SK-N-SH (cell line): ENCODE measurements around the gene UCHL5.

ENCODE experiments used
- CHD2 ChIP-seq: fragments of 150-350 bp; IDR thresholded peaks from 2 replicates; pipeline ENCODE4 v1.6.1; 2018; ENCODE audit warnings: low read length; ENCODE audit not compliant: partially characterized antibody
- CTCF ChIP-seq: fragments of 200-600 bp; sonication (generic); IDR thresholded peaks from 2 replicates; pipeline ENCODE4 v1.6.1; 2017; ENCODE audit warnings: antibody characterized with exemption, mild to moderate bottlenecking, moderate library complexity
- EZH2phosphoT487 ChIP-seq: fragments of 200-600 bp; sonication (generic); IDR thresholded peaks from 2 replicates; pipeline ENCODE4 v1.6.1; 2017; ENCODE audit warnings: low read depth, mixed run types, mild to moderate bottlenecking, antibody characterized with exemption, moderate library complexity, borderline replicate concordance
- FOXM1 ChIP-seq: IDR thresholded peaks from 2 replicates; pipeline ENCODE4 v1.4.0; 2012; ENCODE audit warnings: low read depth, mild to moderate bottlenecking
- GABPA ChIP-seq: IDR thresholded peaks from 2 replicates; pipeline ENCODE4 v1.4.0; 2012; ENCODE audit warnings: low read depth, mild to moderate bottlenecking
- GATA2 ChIP-seq: sonication (generic); formaldehyde crosslinking; IDR thresholded peaks from 2 replicates; pipeline ENCODE4 v1.5.0; 2020; ENCODE audit warnings: mild to moderate bottlenecking, missing genetic modification reagents
- IRF3 ChIP-seq: fragments of 150-350 bp; IDR thresholded peaks from 2 replicates; pipeline ENCODE4 v1.6.1; 2016; ENCODE audit warnings: mild to moderate bottlenecking, low read depth, low read length
- MAX ChIP-seq: IDR thresholded peaks from 2 replicates; pipeline ENCODE4 v1.4.0; 2012; ENCODE audit warnings: low read depth
- POLR2AphosphoS5 ChIP-seq: IDR thresholded peaks from 2 replicates; pipeline ENCODE4 v1.6.1; 2012; ENCODE audit warnings: low read depth, low read length
- RAD21 ChIP-seq: IDR thresholded peaks from 2 replicates; pipeline ENCODE4 v1.6.1; 2012; ENCODE audit warnings: mild to moderate bottlenecking, low read length
- REST ChIP-seq: IDR thresholded peaks from 2 replicates; pipeline ENCODE4 v1.6.1; 2012; ENCODE audit warnings: mild to moderate bottlenecking, low read depth, low read length, moderate library complexity
- TAF1 ChIP-seq: IDR thresholded peaks from 2 replicates; pipeline ENCODE4 v1.6.1; 2012; ENCODE audit warnings: low read depth, mild to moderate bottlenecking, low read length, moderate library complexity, borderline replicate concordance
- TEAD4 ChIP-seq: IDR thresholded peaks from 2 replicates; pipeline ENCODE4 v1.4.0; 2012; ENCODE audit warnings: mild to moderate bottlenecking, borderline replicate concordance; ENCODE audit not compliant: insufficient read depth
- USF2 ChIP-seq: fragments of 150-350 bp; IDR thresholded peaks from 2 replicates; pipeline ENCODE4 v1.6.1; 2017; ENCODE audit warnings: antibody characterized with exemption, low read length, low read depth, borderline replicate concordance

GRCh38 chr1:193086342-193086741 is 27.2 kb upstream of the UCHL5 start:
- TF ChIP-seq FOXM1: no peak
- no peak for TF ChIP-seq CTCF
- TF ChIP-seq REST: no peak
- TF ChIP-seq RAD21: no peak
- TF ChIP-seq GABPA: no peak
- no peak for TF ChIP-seq POLR2AphosphoS5
- TF ChIP-seq MAX: no peak
- no peak for TF ChIP-seq USF2
- no peak for TF ChIP-seq EZH2phosphoT487
- TF ChIP-seq TEAD4: no peak
- TF ChIP-seq TAF1: no peak
- no peak for TF ChIP-seq CHD2
- no peak for TF ChIP-seq IRF3
- TF ChIP-seq GATA2: no peak
